Vagina (tissue), 2 donors: ENCODE measurements around the gene MON2. TPM values are rescaled to one million over a fixed set of nuclear protein-coding genes. Genes with fewer than 3 reads are reported as not detected.

Experiments
- DNase-seq, 2 donors: peaks; one replicate each; pipeline ENCODE4 v3.0.0-alpha.2; 2017; ENCODE audit errors: extremely low spot score in 2 of 2
- H3K27ac ChIP-seq: fragments of 200-600 bp; sonication (generic); one replicate; pipeline ENCODE4 v1.5.1; 2019
- H3K27me3 ChIP-seq: fragments of 200-600 bp; sonication (generic); one replicate; pipeline ENCODE4 v1.5.1; 2019
- H3K36me3 ChIP-seq, 2 donors: fragments of 200-600 bp; sonication (generic); one replicate each; pipeline ENCODE4 v1.5.1; 2017 to 2019
- H3K4me1 ChIP-seq: fragments of 200-600 bp; sonication (generic); one replicate; pipeline ENCODE4 v1.5.1; 2019
- H3K4me3 ChIP-seq, 2 donors: fragments of 200-600 bp; sonication (generic); 1 replicate in 1 of 2; 2 replicates in 1 of 2; pipeline ENCODE4 v1.5.1; 2016 to 2019
- H3K9me3 ChIP-seq: fragments of 200-600 bp; sonication (generic); one replicate; pipeline ENCODE4 v1.5.1; 2019
- POLR2A ChIP-seq, 2 donors: fragments of 450-650 bp; IDR thresholded peaks; one replicate each; pipeline ENCODE4 v1.6.1; 2017; ENCODE audit warnings: antibody characterized with exemption in 2 of 2, mild to moderate bottlenecking in 2 of 2, moderate library complexity in 2 of 2
- POLR2AphosphoS5 ChIP-seq, 2 donors: sonication (generic); formaldehyde crosslinking; IDR thresholded peaks; one replicate each; pipeline ENCODE4 v1.9.0; 2017; ENCODE audit warnings: antibody characterized with exemption in 2 of 2, mild to moderate bottlenecking in 2 of 2, low read depth in 1 of 2; ENCODE audit not compliant: insufficient read depth in 1 of 2
- intact Hi-C: fragments of 100-400 bp; cut with DNase I; formaldehyde crosslinking; loops from one replicate; pipeline ENCODE4 v1.15.1; 2023
- microRNA counts, 2 donors: library from miRNA; unstranded; fragments of <30 nt; microRNA quantifications; one replicate each; lab custom pipeline; 2016 to 2017
- microRNA-seq: library from miRNA; unstranded; fragments of <30 nt; microRNA quantifications from one replicate; pipeline ENCODE4, GENCODE V29; 2017; ENCODE audit warnings: borderline number of aligned reads, borderline replicate concordance
- small RNA-seq: library from RNA; depleted of rRNA; stranded (forward); fragments of <200 nt; gene quantifications from one replicate; pipeline ENCODE3, GENCODE V24; 2016
- total RNA-seq: library from RNA; depleted of rRNA; stranded (reverse); fragments of >200 nt; gene quantifications from one replicate; pipeline ENCODE4 v1.2.3, GENCODE V29; 2016
- TF ChIP-seq, protein P1 (sequence below), 3 experiments: fragments of 450-650 bp in 2 of 3; fragments of 200-600 bp in 1 of 3; sonication (generic) in 1 of 3; IDR thresholded peaks; one replicate each; pipeline ENCODE4 v1.5.1; 2017 to 2019; ENCODE audit warnings: antibody characterized with exemption in 3 of 3, mild to moderate bottlenecking in 2 of 3, moderate library complexity in 2 of 3

The MON2 gene
- total RNA-seq, 1 donor from 2014 or later: 85.0 TPM

DNA sequence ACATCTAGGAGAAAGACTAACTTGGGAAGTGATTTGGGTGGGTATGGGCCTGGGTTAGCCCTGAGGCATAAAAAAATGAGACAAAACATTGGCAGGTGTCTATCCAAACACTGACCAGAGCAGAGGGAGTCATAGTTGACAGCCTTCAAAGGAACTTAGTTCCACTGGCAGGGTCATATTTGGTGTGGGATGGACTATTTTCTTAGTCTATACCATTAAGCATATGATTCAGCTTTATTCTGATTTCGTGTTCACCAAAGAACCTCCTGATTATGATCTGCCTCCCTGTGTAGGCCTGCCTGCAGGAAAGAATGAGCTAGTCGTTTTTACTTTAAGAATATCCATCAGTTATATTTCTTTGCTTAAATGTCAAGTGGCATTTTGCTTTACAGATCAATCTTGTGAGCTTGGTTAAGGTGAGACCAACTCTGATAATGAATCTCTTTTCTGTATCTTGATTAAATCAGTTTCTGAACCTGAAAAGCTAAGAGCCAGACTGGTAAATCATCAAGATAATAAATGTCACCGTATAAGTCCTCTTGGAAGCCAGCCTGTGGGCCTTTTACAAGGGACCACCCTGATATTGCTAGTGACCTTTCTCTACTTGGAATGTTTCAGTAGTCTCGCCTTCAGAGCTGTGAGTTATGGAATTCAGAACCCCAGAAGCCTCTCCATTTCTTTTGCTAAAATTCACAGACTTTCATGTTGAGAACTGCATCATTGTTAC is 182.9 kb downstream of the MON2 start:
- DNase-seq: no peak
- no peak for TF ChIP-seq POLR2A (IDR thresholded peaks at IDR 0.05)
- no peak for TF ChIP-seq POLR2AphosphoS5 (IDR thresholded peaks at IDR 0.05; ENCODE audit: insufficient read depth in 1 of 2, low read depth in 1 of 2)
- TF ChIP-seq, protein P1, sequence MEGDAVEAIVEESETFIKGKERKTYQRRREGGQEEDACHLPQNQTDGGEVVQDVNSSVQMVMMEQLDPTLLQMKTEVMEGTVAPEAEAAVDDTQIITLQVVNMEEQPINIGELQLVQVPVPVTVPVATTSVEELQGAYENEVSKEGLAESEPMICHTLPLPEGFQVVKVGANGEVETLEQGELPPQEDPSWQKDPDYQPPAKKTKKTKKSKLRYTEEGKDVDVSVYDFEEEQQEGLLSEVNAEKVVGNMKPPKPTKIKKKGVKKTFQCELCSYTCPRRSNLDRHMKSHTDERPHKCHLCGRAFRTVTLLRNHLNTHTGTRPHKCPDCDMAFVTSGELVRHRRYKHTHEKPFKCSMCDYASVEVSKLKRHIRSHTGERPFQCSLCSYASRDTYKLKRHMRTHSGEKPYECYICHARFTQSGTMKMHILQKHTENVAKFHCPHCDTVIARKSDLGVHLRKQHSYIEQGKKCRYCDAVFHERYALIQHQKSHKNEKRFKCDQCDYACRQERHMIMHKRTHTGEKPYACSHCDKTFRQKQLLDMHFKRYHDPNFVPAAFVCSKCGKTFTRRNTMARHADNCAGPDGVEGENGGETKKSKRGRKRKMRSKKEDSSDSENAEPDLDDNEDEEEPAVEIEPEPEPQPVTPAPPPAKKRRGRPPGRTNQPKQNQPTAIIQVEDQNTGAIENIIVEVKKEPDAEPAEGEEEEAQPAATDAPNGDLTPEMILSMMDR (IDR thresholded peaks at IDR 0.05): no peak
- Histone ChIP-seq H3K4me3 (no peak overlapping the region), H3K9me3 (no peaks in the 10 kb centered on the region), H3K27ac (no peak overlapping the region), H3K36me3 (no peaks in the 10 kb centered on the region), H3K4me1 (peaks cover 8% of the 10 kb centered on the region), H3K27me3 (no peaks in the 10 kb centered on the region)
- intact Hi-C loops: no loop called here

MicroRNA genes within 50 kb of the gene (microRNA counts, 767-probe panel; counts per million panel counts)
- 7,461 to 7,468 counts per million in 2 donors for microRNA hsa-let-7i-5p (lab: Ali Mortazavi, UCI)

Small RNA genes lying within 50 kb of the gene (microRNA-seq; reads per million reads assigned to microRNA genes)
- 52,163 reads per million, percentile 97 among the genes with 10 or more reads in this experiment for gene MIRLET7I

Small RNA genes lying within 50 kb of the gene (small RNA-seq; reads per million reads assigned to genes)
- gene MIRLET7I: 1,585 reads per million, percentile 99 among the genes with 10 or more reads in this experiment
- gene RNU6-399P: not detected

Other genes starting within 250 kb of the MON2 start
- 74.2 TPM for gene USP15, start 206.4 kb upstream of the MON2 start, total RNA-seq